GM19467 (cell line): ENCODE data around the gene TFAP2A.

Source experiments
- ATAC-seq: cut with Tn5 transposase; IDR thresholded peaks from one replicate; pipeline ENCODE4 v1.9.1; 2021; ENCODE audit warnings: mild to moderate bottlenecking, moderate library complexity; ENCODE audit not compliant: unreplicated experiment

The TFAP2A gene

GRCh38 chr6:10414756-10415616 is at the start of gene TFAP2A:
TSS of gene TFAP2A (minus strand) at chr6:10415074. CDS start at chr6:10414991, 83 bp downstream.
- no peak for ATAC-seq

GRCh38 chr6:10463491-10464481 is 48.9 kb upstream of the TFAP2A start:
- no peak for ATAC-seq

- no peak for ATAC-seq
Observed at GRCh38 chr6:10463040-10463439, 48.2 kb upstream of the TFAP2A start.

GRCh38 chr6:10461850-10462249 is 47.0 kb upstream of the TFAP2A start:
- no peak for ATAC-seq

- peak; percentile 93 for ATAC-seq
Observed at GRCh38 chr6:10460096-10460495, 45.2 kb upstream of the TFAP2A start.

- ATAC-seq: no peak
Observed at GRCh38 chr6:10458287-10458686, 43.4 kb upstream of the TFAP2A start.

GRCh38 chr6:10453596-10453995 is 38.7 kb upstream of the TFAP2A start:
- ATAC-seq: no peak

- ATAC-seq: no peak
Observed at GRCh38 chr6:10451828-10452509, 37.1 kb upstream of the TFAP2A start.

GRCh38 chr6:10451394-10451793 is 36.5 kb upstream of the TFAP2A start:
- no peak for ATAC-seq

GRCh38 chr6:10449751-10450150 is 34.9 kb upstream of the TFAP2A start:
- ATAC-seq: no peak

GRCh38 chr6:10448096-10448495 is 33.2 kb upstream of the TFAP2A start:
- no peak for ATAC-seq

GRCh38 chr6:10446548-10446947 is 31.7 kb upstream of the TFAP2A start:
- ATAC-seq: no peak

GRCh38 chr6:10441655-10442009 is 26.8 kb upstream of the TFAP2A start:
- ATAC-seq: no peak

- ATAC-seq: no peak
Observed at GRCh38 chr6:10441004-10441654, 26.3 kb upstream of the TFAP2A start.

GRCh38 chr6:10437891-10438290 is 23.0 kb upstream of the TFAP2A start:
- ATAC-seq: no peak

GRCh38 chr6:10434235-10434634 is 19.4 kb upstream of the TFAP2A start:
- no peak for ATAC-seq

- no peak for ATAC-seq
Observed at GRCh38 chr6:10433322-10433721, 18.4 kb upstream of the TFAP2A start.

- no peak for ATAC-seq
Observed at GRCh38 chr6:10431423-10432164, 16.7 kb upstream of the TFAP2A start.

- peak; percentile 76 for ATAC-seq
Observed at GRCh38 chr6:10429638-10430427, 15.0 kb upstream of the TFAP2A start.
